GM21576 (cell line): ENCODE data around the gene ARPC1A.
"Not testable (repeated sequence)": the region's sequence is repeated elsewhere in the genome, so short reads cannot be mapped to it uniquely, and the experiment has no call there.

Experiments
- ATAC-seq: cut with Tn5 transposase; IDR thresholded peaks from one replicate; pipeline ENCODE4 v1.9.1; 2021; ENCODE audit warnings: mild to moderate bottlenecking, moderate library complexity; ENCODE audit not compliant: unreplicated experiment

ARPC1A gene

DNA sequence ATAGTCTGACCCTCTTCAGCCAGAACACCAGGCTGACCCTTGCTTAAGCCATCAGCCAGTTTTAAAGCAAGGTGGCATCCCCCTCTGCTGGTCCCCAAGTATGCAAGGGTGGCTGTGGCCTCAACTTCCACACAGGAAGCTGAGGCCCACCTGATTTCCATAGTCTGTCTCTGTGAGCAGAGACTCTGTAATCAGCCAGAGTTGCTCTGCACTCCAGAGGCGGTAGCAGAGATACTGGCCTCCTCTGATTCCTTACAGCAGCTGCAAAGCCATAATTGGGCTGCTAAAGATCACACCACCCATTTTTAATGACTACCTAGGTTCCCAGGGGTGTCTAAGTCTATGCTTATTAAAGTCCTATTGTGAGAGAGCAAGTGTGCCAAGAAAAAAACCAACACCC, 80.9 kb downstream of the ARPC1A start:
- no peak for ATAC-seq

DNA sequence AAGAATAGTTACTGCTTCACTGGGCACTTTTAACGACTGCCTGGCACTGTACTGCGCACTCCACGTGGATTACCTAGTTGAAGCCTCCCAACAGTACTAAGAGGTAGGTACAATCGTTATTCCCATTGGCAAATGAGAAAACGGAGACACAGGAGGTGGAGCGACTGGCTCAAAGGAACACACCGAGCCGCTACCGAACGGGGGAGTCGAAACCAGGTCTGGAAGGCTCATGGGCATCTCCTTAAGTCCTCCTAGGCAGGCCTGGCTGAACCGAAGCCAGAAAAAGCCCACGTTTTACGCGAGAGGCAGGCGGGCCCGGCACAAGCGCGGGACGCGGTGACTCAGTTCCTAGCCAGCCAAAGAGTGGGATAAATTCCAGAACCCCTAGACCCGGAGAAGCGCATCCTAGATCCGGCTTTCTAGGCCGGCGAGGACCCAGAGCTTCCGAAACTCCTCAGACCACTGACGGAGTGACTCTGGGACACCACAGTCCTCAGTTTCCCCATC, 82.2 kb downstream of the ARPC1A start:
- no peak for ATAC-seq

DNA sequence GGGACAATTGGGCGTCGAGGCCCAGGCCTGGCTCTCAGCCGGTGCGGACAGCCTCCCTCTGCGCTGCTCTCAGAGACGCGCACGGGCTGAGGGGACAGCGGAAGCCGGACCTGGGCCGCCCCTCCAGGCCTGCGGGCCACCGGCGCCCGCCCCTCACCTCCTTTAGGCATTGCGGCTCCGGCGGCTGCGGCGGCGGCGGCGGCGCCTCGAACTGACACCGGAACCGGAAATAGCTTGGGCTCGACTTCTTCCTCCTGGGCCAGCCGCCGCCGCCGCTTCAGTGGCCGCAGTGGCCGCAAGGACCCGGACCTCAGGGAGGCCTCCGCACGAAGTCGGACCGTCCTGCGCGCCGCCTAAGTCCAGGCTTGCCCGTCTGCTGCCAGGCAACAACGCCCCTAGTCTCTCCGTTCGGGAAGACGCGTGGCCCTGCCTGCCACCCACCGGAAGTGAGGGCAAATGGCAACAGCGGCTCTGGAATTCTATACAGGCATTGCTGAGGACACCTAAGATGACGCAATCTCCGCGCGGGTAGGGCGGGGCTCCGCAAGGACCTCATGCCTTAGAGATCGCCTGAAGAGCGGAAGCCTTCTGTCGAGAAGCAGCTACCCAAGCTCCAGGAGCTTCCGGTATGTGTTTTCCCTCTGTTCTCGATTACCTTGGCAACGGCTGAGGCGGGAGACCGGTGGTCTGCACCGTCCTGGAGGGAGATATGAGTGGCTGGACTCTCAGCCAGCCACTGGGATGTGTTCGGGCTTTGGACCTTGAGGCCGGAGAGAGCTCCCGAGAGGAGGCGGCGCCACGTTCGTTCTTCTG, 82.9 kb downstream of the ARPC1A start, which contains the start of the genes BUD31 and PDAP1:
Gene BUD31 (plus strand): TSS at position 591 of the 813 bp plus-strand sequence. CDS start 2,124 bp downstream, outside the sequence.
Gene PDAP1 (minus strand): TSS at position 219 of the 813 bp plus-strand sequence. CDS start 49 bp downstream, at position 170.
- ATAC-seq = peak; percentile 66

DNA sequence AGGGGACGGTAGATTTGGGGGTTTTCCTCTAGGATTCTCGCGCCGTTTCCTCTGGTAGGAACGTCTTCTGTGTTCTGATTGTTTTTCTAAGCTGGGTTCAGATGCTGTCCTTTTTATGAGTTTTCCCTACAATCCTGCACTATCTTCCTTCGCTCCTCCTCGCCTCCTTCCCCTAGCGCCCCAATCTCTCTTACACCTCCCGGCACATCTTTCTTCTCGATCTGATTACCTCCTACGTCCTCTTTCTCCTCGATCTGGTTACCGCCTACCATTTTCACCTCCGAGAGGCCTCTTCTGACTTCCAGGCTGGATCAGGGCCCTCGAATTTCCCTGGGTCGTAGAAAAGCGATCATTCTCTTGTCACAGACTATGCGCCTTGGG, 83.5 kb downstream of the ARPC1A start:
- no peak for ATAC-seq

DNA sequence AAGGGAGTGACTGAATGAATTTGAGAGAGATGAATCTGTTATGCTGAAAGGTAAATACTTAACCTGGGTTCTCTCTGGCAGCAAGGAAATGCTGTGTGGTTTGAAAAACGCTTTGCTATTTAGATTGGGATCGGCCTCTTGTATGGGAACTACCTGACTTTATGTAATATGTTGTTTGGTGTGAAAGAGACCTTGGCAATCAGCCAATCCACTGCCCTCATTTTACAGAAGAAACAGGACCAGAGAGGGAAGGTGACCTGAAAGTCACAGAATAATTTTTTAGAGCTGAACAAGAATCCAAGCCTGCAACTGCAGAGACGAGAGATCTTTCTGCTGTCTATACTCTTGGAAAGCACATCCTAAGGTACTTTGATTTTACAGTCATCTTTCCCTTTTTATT, 84.1 kb downstream of the ARPC1A start:
- ATAC-seq = no peak

DNA sequence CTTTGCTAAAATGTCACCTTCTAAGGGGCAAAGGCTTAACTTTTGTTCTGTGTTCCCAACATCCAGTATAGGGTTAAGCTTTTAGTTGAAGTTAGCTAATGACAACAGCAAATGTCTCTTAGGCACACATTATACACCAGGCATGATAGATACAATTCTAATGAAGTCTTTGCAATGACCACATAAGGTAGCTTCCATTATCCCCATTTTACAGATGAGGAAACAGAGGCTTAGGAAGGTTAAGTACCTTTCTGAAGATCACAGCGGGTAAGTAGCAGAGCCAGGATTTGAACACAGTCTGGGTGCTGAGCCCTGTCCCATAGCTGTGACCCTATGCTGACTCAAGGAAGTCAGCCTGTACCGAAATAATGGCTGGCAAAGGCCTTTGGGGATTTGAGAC, 84.9 kb downstream of the ARPC1A start:
- no peak for ATAC-seq

DNA sequence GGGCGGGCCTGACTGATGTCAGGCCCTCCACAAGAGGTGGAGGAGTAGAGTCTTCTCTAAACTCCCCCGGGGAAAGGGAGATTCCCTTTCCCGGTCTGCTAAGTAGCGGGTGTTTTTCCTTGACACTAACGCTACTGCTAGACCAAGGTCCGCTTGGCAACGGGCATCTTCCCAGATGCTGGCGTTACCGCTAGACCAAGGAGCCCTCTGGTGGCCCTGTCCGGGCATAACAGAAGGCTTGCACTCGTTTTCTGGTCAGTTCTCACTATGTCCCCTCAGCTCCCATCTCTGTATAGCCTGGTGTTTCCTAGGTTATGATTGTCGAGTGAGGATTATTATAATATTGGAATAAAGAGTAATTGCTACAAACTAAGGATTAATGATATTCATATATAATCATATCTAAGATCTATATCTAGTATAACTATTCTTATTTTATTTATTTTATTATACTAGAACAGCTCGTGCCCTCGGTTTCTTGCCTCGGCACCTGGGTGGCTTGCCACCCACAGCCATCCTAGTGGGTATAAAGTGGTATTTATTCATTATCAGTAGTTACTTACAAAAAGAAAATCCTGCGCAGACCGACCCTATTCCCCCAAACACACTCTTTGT, 89.9 kb downstream of the ARPC1A start:
- ATAC-seq = not testable (repeated sequence)
